ENCODE measurements around the gene C12orf57. TPM values are rescaled to one million over a fixed set of nuclear protein-coding genes. Genes with fewer than 3 reads are reported as not detected.
A peak's percentile ranks its signal among the peaks of the same experiment; 100 is the strongest.

The C12orf57 gene
- total and polyA plus RNA-seq, 2 experiments from 2014 or later = 247 to 264 TPM

DNA sequence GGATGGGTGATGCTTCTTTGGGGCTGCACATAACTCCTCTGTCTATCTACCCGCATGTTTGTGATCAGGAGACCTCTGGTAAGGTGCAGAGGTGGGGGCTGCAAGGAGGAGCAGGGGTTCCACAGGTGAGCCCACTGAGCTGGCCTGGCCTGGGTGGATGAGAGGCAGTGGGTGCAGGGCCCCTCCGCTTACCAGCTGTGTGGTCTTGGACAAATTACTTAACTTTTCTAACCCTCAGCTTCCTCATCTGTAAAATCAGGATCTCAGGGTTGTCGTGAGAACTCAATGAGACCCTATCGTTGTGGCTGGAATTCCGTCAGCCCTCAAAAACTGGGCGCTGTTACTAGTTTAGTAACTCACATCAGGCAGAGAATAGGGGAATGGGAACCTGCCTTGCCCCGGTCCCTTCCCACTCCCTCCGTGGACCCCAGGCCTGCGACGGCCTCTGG is 14.8 kb downstream of the C12orf57 start:
- in situ Hi-C loops (cut with MboI) = no loop called here

GRCh38 chr12:6959058-6959804 is 15.4 kb downstream of the C12orf57 start:
- no peak for DNase-seq
- WGBS, 2 experiments (ENCODE audit: low coverage in 1 of 2, low lambda C conversion rate in 2 of 2, missing lambda C conversion rate in 2 of 2) = 75% methylated on average over 13 to 24 of the region's 24 CpGs

More for the DNA sequence above, 14.8 kb downstream of the C12orf57 start:
- H3F3A ChIP-seq (ENCODE audit: insufficient read depth) = no peaks in the 10 kb centered on the region
- no peak overlapping the region for H3K4me3 ChIP-seq
- no peaks in the 10 kb centered on the region for H4K20me1 ChIP-seq (ENCODE audit: insufficient read depth)
- H3K4me1 ChIP-seq (ENCODE audit: insufficient read depth) = 0 out of 2 replicates have a peak, but pooled peaks cover 7% of the 10 kb centered on the region
- H3K27me3 ChIP-seq (replicated peaks; ENCODE audit: insufficient read depth) = no peaks in the 10 kb centered on the region
- no peak overlapping the region for H2AFZ ChIP-seq
- no peaks in the 10 kb centered on the region for H3K36me3 ChIP-seq (ENCODE audit: low read depth)
- DNase-seq = no peak
- WGBS, 2 experiments (ENCODE audit: low coverage in 1 of 2, low lambda C conversion rate in 2 of 2, missing lambda C conversion rate in 2 of 2) = 70 to 71% methylated on average over 10 of the region's 10 CpGs
- no peaks in the 10 kb centered on the region for H3K9me2 ChIP-seq (ENCODE audit: insufficient read depth)
- H3K4me2 ChIP-seq (ENCODE audit: unreplicated experiment) = no peak overlapping the region
- no peak overlapping the region for H3K27ac ChIP-seq
- no peaks in the 10 kb centered on the region for H3K9me3 ChIP-seq (ENCODE audit: low read depth)
- TF ChIP-seq EZH2phosphoT487 (IDR thresholded peaks at IDR 0.05; ENCODE audit: insufficient read depth, low read depth) (no peak), EZH2 (IDR thresholded peaks at IDR 0.05; ENCODE audit: insufficient read depth, poor library complexity, severe bottlenecking) (no peak)
- no peaks in the 10 kb centered on the region for H3K79me2 ChIP-seq (ENCODE audit: insufficient read depth)
- no peak overlapping the region for H3K9ac ChIP-seq

GRCh38 chr12:6959805-6960592 is 16.2 kb downstream of the C12orf57 start:
- no peaks in the 10 kb centered on the region for H3K9me3 ChIP-seq (ENCODE audit: low read depth)
- H3F3A ChIP-seq (ENCODE audit: insufficient read depth) = peaks cover 10% of the 10 kb centered on the region; the same call in 1 of the 2 replicates
- TF ChIP-seq EZH2phosphoT487 (IDR thresholded peaks at IDR 0.05; ENCODE audit: insufficient read depth, low read depth) (no peak), EZH2 (IDR thresholded peaks at IDR 0.05; ENCODE audit: insufficient read depth, poor library complexity, severe bottlenecking) (no peak)
- H3K79me2 ChIP-seq (ENCODE audit: insufficient read depth) = no peaks in the 10 kb centered on the region
- no peak overlapping the region for H3K27ac ChIP-seq
- no peaks in the 10 kb centered on the region for H4K20me1 ChIP-seq (ENCODE audit: insufficient read depth)
- H3K9me2 ChIP-seq (ENCODE audit: insufficient read depth) = no peaks in the 10 kb centered on the region
- no peak overlapping the region for H2AFZ ChIP-seq
- WGBS, 2 experiments (ENCODE audit: low coverage in 1 of 2, low lambda C conversion rate in 2 of 2, missing lambda C conversion rate in 2 of 2) = 92 to 96% methylated on average over 22 to 24 of the region's 26 CpGs
- no peaks in the 10 kb centered on the region for H3K27me3 ChIP-seq (replicated peaks; ENCODE audit: insufficient read depth)
- no peak for DNase-seq
- no peaks in the 10 kb centered on the region for H3K36me3 ChIP-seq (ENCODE audit: low read depth)
- H3K4me2 ChIP-seq (ENCODE audit: unreplicated experiment) = no peak overlapping the region
- H3K4me1 ChIP-seq (ENCODE audit: insufficient read depth) = 0 out of 2 replicates have a peak, but pooled peaks cover 7% of the 10 kb centered on the region
- H3K4me3 ChIP-seq = no peak overlapping the region
- in situ Hi-C loops (cut with MboI) = no loop called here
- H3K9ac ChIP-seq = no peak overlapping the region

More at GRCh38 chr12:6959058-6959804, 15.4 kb downstream of the C12orf57 start:
- no peaks in the 10 kb centered on the region for H4K20me1 ChIP-seq (ENCODE audit: insufficient read depth)
- no peaks in the 10 kb centered on the region for H3K36me3 ChIP-seq (ENCODE audit: low read depth)
- no peak overlapping the region for H3K9ac ChIP-seq
- no peaks in the 10 kb centered on the region for H3K9me3 ChIP-seq (ENCODE audit: low read depth)
- TF ChIP-seq EZH2 (IDR thresholded peaks at IDR 0.05; ENCODE audit: insufficient read depth, poor library complexity, severe bottlenecking) = no peak
- no peak for TF ChIP-seq EZH2phosphoT487 (IDR thresholded peaks at IDR 0.05; ENCODE audit: insufficient read depth, low read depth)
- no peaks in the 10 kb centered on the region for H3K27me3 ChIP-seq (replicated peaks; ENCODE audit: insufficient read depth)
- no peaks in the 10 kb centered on the region for H3K9me2 ChIP-seq (ENCODE audit: insufficient read depth)
- peaks cover 3% of the 10 kb centered on the region; the same call in 1 of the 2 replicates for H3F3A ChIP-seq (ENCODE audit: insufficient read depth)
- 0 out of 2 replicates have a peak, but pooled peaks cover 7% of the 10 kb centered on the region for H3K4me1 ChIP-seq (ENCODE audit: insufficient read depth)
- no peak overlapping the region for H3K4me2 ChIP-seq (ENCODE audit: unreplicated experiment)
- H3K4me3 ChIP-seq = no peak overlapping the region
- in situ Hi-C loops (cut with MboI) = no loop called here
- no peaks in the 10 kb centered on the region for H3K79me2 ChIP-seq (ENCODE audit: insufficient read depth)
- no peak overlapping the region for H2AFZ ChIP-seq
- H3K27ac ChIP-seq = no peak overlapping the region

- H3K4me3 ChIP-seq = peak overlapping the region; percentile 51
- in situ Hi-C loops (cut with MboI) = no loop called here
- H3K9me2 ChIP-seq (ENCODE audit: insufficient read depth) = no peaks in the 10 kb centered on the region
- peak overlapping the region; percentile 86 for H3K27ac ChIP-seq
- peak overlapping the region; percentile 78 for H2AFZ ChIP-seq
- no peaks in the 10 kb centered on the region for H3K27me3 ChIP-seq (replicated peaks; ENCODE audit: insufficient read depth)
- TF ChIP-seq EZH2 (IDR thresholded peaks at IDR 0.05; ENCODE audit: insufficient read depth, poor library complexity, severe bottlenecking) = no peak
- no peak for TF ChIP-seq EZH2phosphoT487 (IDR thresholded peaks at IDR 0.05; ENCODE audit: insufficient read depth, low read depth)
- peaks cover 5% of the 10 kb centered on the region for H3K36me3 ChIP-seq (ENCODE audit: low read depth)
- H3F3A ChIP-seq (ENCODE audit: insufficient read depth) = peaks cover 17% of the 10 kb centered on the region
- H3K4me2 ChIP-seq (ENCODE audit: unreplicated experiment) = peak overlapping the region; percentile 28
- no peaks in the 10 kb centered on the region for H3K9me3 ChIP-seq (ENCODE audit: low read depth)
- H3K79me2 ChIP-seq (ENCODE audit: insufficient read depth) = no peaks in the 10 kb centered on the region
- 75 to 77% methylated on average over 13 of the region's 13 CpGs for WGBS, 2 experiments (ENCODE audit: low coverage in 1 of 2, low lambda C conversion rate in 2 of 2, missing lambda C conversion rate in 2 of 2)
- H4K20me1 ChIP-seq (ENCODE audit: insufficient read depth) = no peaks in the 10 kb centered on the region
- H3K9ac ChIP-seq = peak overlapping the region; percentile 79
- DNase-seq = peak; percentile 51
- 0 out of 2 replicates have a peak, but pooled peaks cover 7% of the 10 kb centered on the region for H3K4me1 ChIP-seq (ENCODE audit: insufficient read depth)
Measured at GRCh38 chr12:6960593-6961277, 16.9 kb downstream of the C12orf57 start.
